Astrocyte of the cerebellum (primary cell): ENCODE results near the gene RAB8A.

Experiments used
- DNase-seq: peaks from one replicate; pipeline ENCODE4 v3.0.0-alpha.2; 2011; ENCODE audit warnings: low read depth
- H3K4me3 ChIP-seq: 2 replicates; pipeline ENCODE4 v1.5.1; 2011; ENCODE audit warnings: mild to moderate bottlenecking, low read depth, low read length, moderate library complexity
- CTCF ChIP-seq: IDR thresholded peaks from 2 replicates; pipeline ENCODE4 v1.5.1; 2012; ENCODE audit warnings: low read length, low read depth, moderate library complexity, mild to moderate bottlenecking; ENCODE audit errors: missing control alignments
- in situ Hi-C: cut with HindIII; loops from 2 replicates; pipeline ENCODE4 v1.10.0; 2017; ENCODE audit warnings: low sequenced_read_pairs

The RAB8A gene

GRCh38 chr19:16154557-16154956 lies 42.9 kb downstream of the RAB8A start:
- in situ Hi-C loops, result no loop called here
- no peak for DNase-seq
- TF ChIP-seq CTCF, result no peak
- H3K4me3 ChIP-seq, result no peak overlapping the region

- no peak for DNase-seq
- in situ Hi-C loops, result no loop called here
- no peak overlapping the region for H3K4me3 ChIP-seq
- no peak for TF ChIP-seq CTCF
Measured at GRCh38 chr19:16155128-16155527, 43.4 kb downstream of the RAB8A start.

- no peak overlapping the region for H3K4me3 ChIP-seq
- no peak for DNase-seq
- no peak for TF ChIP-seq CTCF
- in situ Hi-C loops, result no loop called here
Measured at GRCh38 chr19:16156904-16157303, 45.2 kb downstream of the RAB8A start.

- no peak for TF ChIP-seq CTCF
- in situ Hi-C loops, result no loop called here
- H3K4me3 ChIP-seq, result no peak overlapping the region
- no peak for DNase-seq
Measured at GRCh38 chr19:16157601-16158000, 45.9 kb downstream of the RAB8A start.

GRCh38 chr19:16159655-16160054 lies 48.0 kb downstream of the RAB8A start:
- in situ Hi-C loops, result no loop called here
- no peak for DNase-seq
- TF ChIP-seq CTCF, result no peak

GRCh38 chr19:16160445-16160942 lies 48.8 kb downstream of the RAB8A start:
- no peak overlapping the region for H3K4me3 ChIP-seq
- no peak for DNase-seq
- no peak for TF ChIP-seq CTCF
- in situ Hi-C loops, result no loop called here

More at GRCh38 chr19:16159655-16160054, 48.0 kb downstream of the RAB8A start:
- H3K4me3 ChIP-seq, result no peak overlapping the region
